Type B pancreatic cell (in vitro differentiated cells): ENCODE results near the gene COL20A1. TPM values are rescaled to one million over a fixed set of nuclear protein-coding genes. Genes with fewer than 3 reads are reported as not detected.

Experiments used
- DNase-seq: peaks from one replicate; pipeline ENCODE4 v3.0.0; 2021; ENCODE audit warnings: mixed read lengths; ENCODE audit not compliant: unreplicated experiment; ENCODE audit errors: extremely low spot score
- H3K27ac Mint-ChIP-seq: 2 replicates; pipeline ENCODE4 v1.8.0; 2021; ENCODE audit warnings: mild to moderate bottlenecking, mixed read lengths
- H3K27me3 Mint-ChIP-seq: 2 replicates; pipeline ENCODE4 v1.8.0; 2021; ENCODE audit warnings: mixed read lengths
- H3K36me3 Mint-ChIP-seq: 2 replicates; pipeline ENCODE4 v1.8.0; 2021; ENCODE audit warnings: mixed read lengths
- H3K4me1 Mint-ChIP-seq: one replicate; pipeline ENCODE4 v1.8.0; 2021; ENCODE audit warnings: mixed read lengths; ENCODE audit not compliant: unreplicated experiment
- H3K4me3 Mint-ChIP-seq: 2 replicates; pipeline ENCODE4 v1.8.0; 2021; ENCODE audit warnings: mild to moderate bottlenecking, mixed read lengths
- H3K9me3 Mint-ChIP-seq: 2 replicates; pipeline ENCODE4 v1.8.0; 2021; ENCODE audit warnings: mixed read lengths
- CTCF ChIP-seq: fragments of 200-600 bp; sonication (generic); conservative IDR thresholded peaks from 2 replicates; pipeline ENCODE4 v1.5.0; 2021; ENCODE audit warnings: antibody characterized with exemption, mild to moderate bottlenecking
- total RNA-seq: library from RNA; stranded (reverse); gene quantifications from 2 replicates; pipeline ENCODE4 v1.2.1, GENCODE V29; 2021; ENCODE audit warnings: low replicate concordance

Gene COL20A1
- total RNA-seq, 1 donor from 2014 or later: 0.36 TPM

- Mint-ChIP-seq H3K4me3 (no peak overlapping the region), H3K9me3 (no peaks in the 10 kb centered on the region), H3K27ac (no peak overlapping the region), H3K27me3 (peaks cover 18% of the 10 kb centered on the region), H3K36me3 (no peaks in the 10 kb centered on the region), H3K4me1 (peaks cover 6% of the 10 kb centered on the region)
- no peak for DNase-seq
- TF ChIP-seq CTCF: no peak
Measured at GRCh38 chr20:63359937-63360849, 67.2 kb downstream of the COL20A1 start.

- TF ChIP-seq CTCF: no peak
- H3K4me3 Mint-ChIP-seq: no peak within 1 kb of the TSS
Measured at GRCh38 chr20:63360850-63361518, 68.0 kb downstream of the COL20A1 start, which contains the start of gene CHRNA4. Gene CHRNA4 (minus strand): TSS chr20:63361349. CDS start chr20:63361165, 184 bp downstream.

GRCh38 chr20:63361519-63362435, 68.8 kb downstream of the COL20A1 start:
- H3K36me3 Mint-ChIP-seq: no peaks in the 10 kb centered on the region
- no peak overlapping the region for H3K4me3 Mint-ChIP-seq
- no peak for TF ChIP-seq CTCF
- no peak for DNase-seq
- H3K9me3 Mint-ChIP-seq: no peaks in the 10 kb centered on the region
- peaks cover 6% of the 10 kb centered on the region for H3K4me1 Mint-ChIP-seq
- no peak overlapping the region for H3K27ac Mint-ChIP-seq
- peaks cover 18% of the 10 kb centered on the region for H3K27me3 Mint-ChIP-seq

More at GRCh38 chr20:63360850-63361518, 68.0 kb downstream of the COL20A1 start, which contains the start of gene CHRNA4:
- no peak within 1 kb of the TSS for H3K27ac Mint-ChIP-seq
- peaks cover 18% of the 10 kb centered on the region for H3K27me3 Mint-ChIP-seq
- H3K36me3 Mint-ChIP-seq: no peaks in the 10 kb centered on the region
- peaks cover 6% of the 10 kb centered on the region for H3K4me1 Mint-ChIP-seq
- no peak for DNase-seq
- no peaks in the 10 kb centered on the region for H3K9me3 Mint-ChIP-seq

- no peaks in the 10 kb centered on the region for H3K9me3 Mint-ChIP-seq
- no peaks in the 10 kb centered on the region for H3K36me3 Mint-ChIP-seq
- peak overlapping the region; percentile 37 for H3K4me3 Mint-ChIP-seq
- no peak for DNase-seq
- H3K27me3 Mint-ChIP-seq: peaks cover 21% of the 10 kb centered on the region
- H3K27ac Mint-ChIP-seq: peak overlapping the region; percentile 28
- peaks cover 11% of the 10 kb centered on the region for H3K4me1 Mint-ChIP-seq
- no peak for TF ChIP-seq CTCF
Measured at GRCh38 chr20:63362436-63363009, 69.5 kb downstream of the COL20A1 start.
